GM18870 (cell line): ENCODE data around the gene PMPCA.
"Not testable (repeated sequence)": the region's sequence is repeated elsewhere in the genome, so short reads cannot be mapped to it uniquely, and the experiment has no call there.

ENCODE experiments used
- ATAC-seq: cut with Tn5 transposase; IDR thresholded peaks from one replicate; pipeline ENCODE4 v1.9.1; 2021; ENCODE audit warnings: moderate library complexity; ENCODE audit not compliant: unreplicated experiment

Gene PMPCA

GRCh38 chr9:136393531-136393930 is 16.9 kb upstream of the PMPCA start:
- no peak for ATAC-seq

DNA sequence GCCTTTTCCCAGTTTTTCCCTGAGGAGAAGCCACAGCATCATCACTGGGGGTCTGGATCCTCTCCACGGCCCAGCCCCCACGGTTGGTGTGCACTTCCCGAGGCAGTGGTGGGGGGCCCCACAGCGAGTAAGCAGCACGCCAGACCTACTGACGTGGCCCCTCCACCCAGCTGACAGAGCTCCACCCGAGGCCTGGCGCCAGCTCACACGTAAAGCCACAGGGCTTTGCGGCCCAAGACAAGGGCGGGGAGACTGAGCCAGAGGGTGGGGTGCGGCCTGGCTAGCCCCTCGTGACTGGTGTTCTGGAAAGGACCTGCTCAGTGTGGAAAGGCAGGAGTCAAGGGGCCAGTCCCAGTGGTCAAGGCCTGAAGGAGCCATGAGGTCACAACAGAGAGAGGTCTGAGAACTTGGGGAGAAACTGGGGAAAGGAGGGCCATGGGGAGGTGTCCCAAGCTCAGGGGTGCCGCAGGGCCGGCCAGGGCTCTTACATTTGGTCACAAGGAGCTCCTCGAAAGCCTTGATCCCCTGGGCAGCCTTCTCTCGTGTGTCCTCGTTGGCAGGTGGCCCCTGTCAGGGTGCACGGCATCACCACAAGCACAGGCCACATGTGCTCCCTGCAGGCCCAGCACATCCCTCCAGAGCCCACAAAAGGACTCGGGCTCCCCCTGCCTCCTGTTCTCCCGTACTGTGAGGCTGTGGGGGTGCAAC is 16.0 kb upstream of the PMPCA start:
- ATAC-seq, result no peak

GRCh38 chr9:136395020-136395340 is 15.5 kb upstream of the PMPCA start:
- no peak for ATAC-seq

GRCh38 chr9:136395345-136396218 is 14.9 kb upstream of the PMPCA start:
- ATAC-seq, result no peak

GRCh38 chr9:136396219-136396515 is 14.3 kb upstream of the PMPCA start:
- no peak for ATAC-seq

- ATAC-seq, result no peak
These were observed 12.8 kb upstream of the PMPCA start for GRCh38 chr9:136397643-136398042.

- ATAC-seq, result no peak
These were observed 12.2 kb upstream of the PMPCA start for GRCh38 chr9:136398286-136398685.

DNA sequence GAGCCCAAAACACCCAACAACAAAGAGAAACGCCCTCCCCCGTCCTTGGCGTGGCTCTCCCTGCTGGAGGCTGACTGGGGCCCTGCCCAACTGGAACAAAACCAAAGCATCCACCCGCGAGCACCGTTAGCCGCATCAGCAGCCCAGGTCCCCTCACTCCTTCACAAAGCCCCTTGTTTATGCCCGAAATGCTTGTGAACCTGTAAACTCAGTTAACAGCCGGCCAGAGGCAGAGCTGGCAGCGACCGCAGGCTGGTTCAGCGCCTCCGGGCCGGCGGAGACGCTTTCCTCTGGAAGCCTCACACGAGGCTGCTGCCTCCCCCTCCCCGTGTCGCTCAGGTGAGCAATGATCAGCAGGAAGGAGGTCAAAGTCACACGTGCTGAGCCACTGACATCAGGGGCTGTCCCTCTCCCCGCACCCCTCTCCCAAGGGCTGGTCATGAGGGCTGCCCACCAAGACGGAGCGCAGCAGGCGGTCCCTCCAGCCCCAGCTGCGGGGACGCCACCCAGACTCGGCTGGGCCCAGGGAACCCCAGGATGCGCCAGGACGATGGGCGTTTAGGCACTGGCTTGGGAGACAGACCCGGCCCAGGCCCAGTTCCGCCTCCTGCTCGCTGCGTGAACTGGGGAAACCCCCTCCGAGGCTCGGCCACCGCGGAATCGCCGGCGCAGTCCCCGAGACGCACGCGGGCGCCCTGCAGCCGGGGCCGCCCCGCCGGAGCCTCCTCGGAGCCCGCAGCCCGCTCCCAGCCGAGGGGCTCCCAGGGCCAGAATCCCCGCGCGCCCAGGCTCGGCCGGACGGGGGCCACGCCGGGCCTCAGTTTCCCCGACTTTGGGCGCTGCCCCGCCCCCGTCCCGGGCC is 11.1 kb upstream of the PMPCA start:
- ATAC-seq, result no peak

- ATAC-seq, result no peak
These were observed 10.2 kb upstream of the PMPCA start, which contains the start of gene SNAPC4 for GRCh38 chr9:136400038-136400834. Gene SNAPC4 (minus strand): TSS chr9:136400170. CDS start chr9:136398428, 1,742 bp downstream.

DNA sequence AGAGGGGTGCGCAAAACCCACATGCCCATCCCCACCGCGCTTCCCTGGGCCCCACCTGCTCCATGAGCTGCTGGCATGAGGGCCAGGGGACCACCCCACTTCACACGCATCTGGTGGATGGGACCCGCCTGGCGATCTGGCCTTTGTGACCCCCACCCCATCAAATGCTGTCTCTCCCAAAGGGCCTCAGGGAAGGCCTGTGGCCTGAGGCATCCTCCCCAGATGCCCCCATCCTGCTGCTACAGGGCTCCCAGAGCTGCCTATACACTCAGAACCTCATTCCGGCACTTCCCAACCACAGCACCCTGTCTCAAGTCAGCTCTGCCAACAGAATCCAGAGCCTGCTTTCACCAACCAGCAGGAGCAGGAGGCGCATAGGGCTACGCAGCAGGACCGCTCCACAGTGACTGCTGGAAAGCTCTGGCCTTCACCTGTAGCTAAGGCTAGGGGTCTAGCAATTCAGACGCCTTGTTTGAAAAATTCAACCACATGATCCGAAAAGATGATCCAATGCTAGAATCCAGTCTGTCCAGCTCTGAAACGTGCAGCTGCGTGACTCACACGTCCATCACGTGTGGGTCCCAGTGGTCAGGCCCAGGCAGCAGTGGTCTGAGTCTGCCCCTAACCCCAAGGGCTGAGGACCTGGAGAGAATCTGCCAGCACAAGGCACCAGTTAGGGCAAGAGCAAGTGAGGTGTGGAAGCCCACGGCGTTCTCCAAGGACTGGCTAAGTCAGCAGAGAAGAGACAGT is 9.1 kb upstream of the PMPCA start:
- ATAC-seq, result no peak

DNA sequence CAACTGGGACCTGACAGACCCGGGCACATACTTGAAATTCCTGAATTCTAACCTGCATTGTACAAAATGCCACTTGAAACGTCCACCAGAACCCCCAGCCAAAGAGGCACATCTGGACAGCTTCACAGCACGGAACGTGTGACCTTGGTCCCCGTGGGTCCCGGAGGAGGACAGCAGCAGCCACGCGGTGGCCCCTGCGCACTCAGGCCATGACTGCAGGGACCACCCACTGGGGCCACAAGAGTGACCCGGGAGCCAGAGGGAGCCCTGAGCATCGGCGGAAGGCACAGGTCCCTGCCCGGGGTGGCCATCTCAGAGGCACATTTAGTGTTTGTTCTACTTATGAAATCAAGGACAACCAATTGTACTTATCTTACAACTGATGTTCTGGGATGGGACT is 8.4 kb upstream of the PMPCA start:
- no peak for ATAC-seq

DNA sequence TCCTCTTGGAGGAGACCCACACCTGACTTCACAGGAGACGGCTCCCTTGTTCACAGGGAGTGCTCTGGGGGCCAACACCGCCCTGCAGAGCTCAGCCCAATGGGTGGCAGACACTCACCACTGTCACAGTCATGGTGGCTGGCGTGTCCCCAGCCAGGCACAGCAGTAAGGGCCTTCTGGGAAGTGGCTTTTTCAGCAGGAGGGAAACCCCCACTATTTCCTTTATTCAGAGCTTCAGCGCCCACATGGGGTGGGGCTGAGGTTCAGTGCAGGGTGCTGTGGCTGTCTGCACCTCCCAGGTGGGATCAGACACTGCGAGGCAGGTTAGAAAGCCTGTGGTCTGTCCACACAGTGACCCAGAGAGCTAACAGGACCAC is 6.9 kb upstream of the PMPCA start:
- ATAC-seq, result no peak

- ATAC-seq, result no peak
These were observed 6.3 kb upstream of the PMPCA start for GRCh38 chr9:136403915-136404800.

DNA sequence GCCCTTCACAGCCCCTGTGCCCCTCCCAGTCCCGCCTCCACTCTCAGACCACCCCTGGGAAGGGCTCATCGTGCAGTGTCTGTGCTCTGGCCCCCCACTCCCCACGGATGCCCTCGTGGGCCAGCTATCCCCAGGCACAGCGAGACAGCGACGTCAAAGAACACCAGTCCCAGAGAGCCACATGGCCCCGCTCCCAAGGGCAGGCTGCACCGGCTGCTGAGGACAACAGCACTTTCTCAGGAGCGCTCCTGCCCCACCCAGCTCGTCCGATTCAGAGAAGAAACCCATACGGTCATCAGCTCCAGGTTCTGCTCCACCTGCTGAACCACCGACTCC is 5.7 kb upstream of the PMPCA start:
- no peak for ATAC-seq

DNA sequence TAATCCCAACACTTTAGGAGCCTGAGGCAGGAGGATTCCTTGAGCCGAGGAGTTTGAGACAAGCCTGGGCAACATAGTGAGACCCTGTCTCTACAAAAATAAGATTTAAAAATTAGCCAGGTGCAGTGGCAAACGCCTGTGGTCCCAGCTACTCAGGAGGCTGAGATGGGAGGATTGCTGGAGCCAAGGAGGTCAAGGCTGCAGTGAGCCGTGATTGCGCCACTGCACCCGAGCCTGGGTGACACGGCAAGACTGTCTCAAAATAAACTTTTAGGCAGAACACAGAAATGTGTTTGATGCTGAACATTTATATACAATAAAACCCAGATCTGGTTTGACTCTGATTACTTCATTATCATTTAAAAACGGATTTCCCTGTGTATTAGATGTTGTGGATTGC is 5.0 kb upstream of the PMPCA start:
- no peak for ATAC-seq

- not testable (repeated sequence) for ATAC-seq
These were observed 4.6 kb upstream of the PMPCA start for GRCh38 chr9:136405904-136406303.

DNA sequence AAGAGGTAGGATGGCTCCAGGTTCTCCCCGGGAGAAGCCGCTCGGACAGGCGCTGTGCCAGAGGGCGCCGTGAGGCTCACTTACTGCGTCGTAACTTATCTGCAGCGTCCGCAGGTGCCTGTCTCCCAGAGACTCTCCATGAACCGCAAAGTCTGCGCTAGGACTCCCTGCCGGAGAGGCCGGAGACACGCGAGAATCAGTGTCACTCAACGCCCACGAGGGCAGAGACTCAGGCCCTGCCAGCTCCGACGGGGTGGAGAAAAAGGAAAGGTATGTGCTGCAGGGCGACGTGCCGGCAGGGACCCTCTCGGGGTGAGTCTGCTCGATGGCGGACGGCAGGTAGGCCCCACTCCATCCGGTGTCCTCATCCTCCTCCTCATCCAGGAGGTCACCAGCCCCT is 3.4 kb upstream of the PMPCA start:
- ATAC-seq, result not testable (repeated sequence)

GRCh38 chr9:136407911-136408310 is 2.5 kb upstream of the PMPCA start:
- ATAC-seq, result no peak
